Measurements from ENCODE around the gene PAX8.
"Not testable (repeated sequence)": the region's sequence is repeated elsewhere in the genome, so short reads cannot be mapped to it uniquely, and the experiment has no call there.

PAX8 gene

GRCh38 chr2:113288117-113288673, 9.5 kb upstream of the PAX8 start:
- DNase-seq, result not testable (repeated sequence)

GRCh38 chr2:113285816-113286215, 7.1 kb upstream of the PAX8 start:
- no peak for DNase-seq

- DNase-seq, result not testable (repeated sequence)
These were observed 6.3 kb upstream of the PAX8 start for GRCh38 chr2:113284999-113285398.

- no peak for DNase-seq
These were observed 5.8 kb upstream of the PAX8 start for GRCh38 chr2:113284476-113284875.

- DNase-seq, result peak; percentile 69
These were observed 5.1 kb upstream of the PAX8 start for GRCh38 chr2:113283704-113284284.

- DNase-seq, result no peak
These were observed 4.2 kb upstream of the PAX8 start for GRCh38 chr2:113282747-113283533.

GRCh38 chr2:113281910-113282746, 3.4 kb upstream of the PAX8 start:
- no peak for DNase-seq

GRCh38 chr2:113278073-113278741, 514 bp downstream of the PAX8 start:
- no peak for DNase-seq

- DNase-seq, result no peak
These were observed 1.1 kb downstream of the PAX8 start for GRCh38 chr2:113277474-113278072.

- no peak for DNase-seq
These were observed 1.8 kb downstream of the PAX8 start for GRCh38 chr2:113276761-113277425.

GRCh38 chr2:113276216-113276760, 2.4 kb downstream of the PAX8 start:
- DNase-seq, result no peak

- no peak for DNase-seq
These were observed 3.0 kb downstream of the PAX8 start for GRCh38 chr2:113275556-113276215.

GRCh38 chr2:113274432-113274831, 4.3 kb downstream of the PAX8 start:
- DNase-seq, result no peak

GRCh38 chr2:113273981-113274380, 4.7 kb downstream of the PAX8 start:
- DNase-seq, result no peak

GRCh38 chr2:113273027-113273551, 5.6 kb downstream of the PAX8 start:
- no peak for DNase-seq

- no peak for DNase-seq
These were observed 6.2 kb downstream of the PAX8 start for GRCh38 chr2:113272477-113272876.

GRCh38 chr2:113268621-113269360, 9.9 kb downstream of the PAX8 start:
- no peak for DNase-seq

GRCh38 chr2:113266431-113266830, 12.3 kb downstream of the PAX8 start:
- DNase-seq, result no peak

GRCh38 chr2:113264713-113265403, 13.9 kb downstream of the PAX8 start:
- no peak for DNase-seq

Measured in GOT3 (cell line).